Transverse colon (tissue), 4 donors: ENCODE results near the gene UGT8.

Experiments
- POLR2A ChIP-seq: fragments of 450-650 bp; IDR thresholded peaks from one replicate; pipeline ENCODE4 v1.6.1; 2016; ENCODE audit warnings: antibody characterized with exemption, mild to moderate bottlenecking, moderate library complexity
- POLR2AphosphoS5 ChIP-seq, 3 donors: sonication (generic); formaldehyde crosslinking; IDR thresholded peaks; one replicate each; pipeline ENCODE4 v1.6.1; 2016; ENCODE audit warnings: antibody characterized with exemption in 3 of 3
- TF ChIP-seq, protein P1 (sequence below), 5 experiments: fragments of 200-600 bp in 3 of 5; fragments of 450-650 bp in 2 of 5; sonication (generic) in 3 of 5; IDR thresholded peaks; 1 replicate in 2 of 5; 2 replicates in 3 of 5; pipeline ENCODE4 v1.5.1; 2016 to 2017; ENCODE audit warnings: antibody characterized with exemption in 5 of 5, inconsistent platforms in 3 of 5, mild to moderate bottlenecking in 2 of 5, moderate library complexity in 1 of 5

DNA sequence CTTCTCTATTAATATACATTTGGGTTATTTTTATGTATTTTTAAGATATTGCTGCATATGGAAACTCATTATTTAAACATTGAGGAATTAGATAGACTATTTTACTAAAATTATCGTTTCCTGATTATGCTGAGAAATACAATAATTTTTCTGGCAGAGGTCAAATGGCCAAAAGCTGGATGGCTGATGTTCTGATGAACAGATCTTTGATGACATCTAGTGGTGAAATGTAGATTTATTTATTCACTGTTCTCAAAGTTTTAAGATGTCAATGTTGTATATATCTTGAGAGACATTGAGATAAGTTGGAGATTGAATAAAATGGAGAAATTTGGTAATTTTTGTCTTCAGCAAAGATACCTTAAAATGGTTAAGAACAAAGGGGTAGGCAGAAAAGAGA, 96.2 kb downstream of the UGT8 start:
- TF ChIP-seq, protein P1, sequence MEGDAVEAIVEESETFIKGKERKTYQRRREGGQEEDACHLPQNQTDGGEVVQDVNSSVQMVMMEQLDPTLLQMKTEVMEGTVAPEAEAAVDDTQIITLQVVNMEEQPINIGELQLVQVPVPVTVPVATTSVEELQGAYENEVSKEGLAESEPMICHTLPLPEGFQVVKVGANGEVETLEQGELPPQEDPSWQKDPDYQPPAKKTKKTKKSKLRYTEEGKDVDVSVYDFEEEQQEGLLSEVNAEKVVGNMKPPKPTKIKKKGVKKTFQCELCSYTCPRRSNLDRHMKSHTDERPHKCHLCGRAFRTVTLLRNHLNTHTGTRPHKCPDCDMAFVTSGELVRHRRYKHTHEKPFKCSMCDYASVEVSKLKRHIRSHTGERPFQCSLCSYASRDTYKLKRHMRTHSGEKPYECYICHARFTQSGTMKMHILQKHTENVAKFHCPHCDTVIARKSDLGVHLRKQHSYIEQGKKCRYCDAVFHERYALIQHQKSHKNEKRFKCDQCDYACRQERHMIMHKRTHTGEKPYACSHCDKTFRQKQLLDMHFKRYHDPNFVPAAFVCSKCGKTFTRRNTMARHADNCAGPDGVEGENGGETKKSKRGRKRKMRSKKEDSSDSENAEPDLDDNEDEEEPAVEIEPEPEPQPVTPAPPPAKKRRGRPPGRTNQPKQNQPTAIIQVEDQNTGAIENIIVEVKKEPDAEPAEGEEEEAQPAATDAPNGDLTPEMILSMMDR (IDR thresholded peaks at IDR 0.05), result peak; percentile 54 to 68 (median 57)
- TF ChIP-seq POLR2AphosphoS5 (IDR thresholded peaks at IDR 0.05) (no peak), POLR2A (no peak)
